ELF-1 (cell line): ENCODE data around the gene MBNL3.
"Not testable (repeated sequence)": the region's sequence is repeated elsewhere in the genome, so short reads cannot be mapped to it uniquely, and the experiment has no call there.

Experiments used
- DNase-seq: peaks from one replicate; pipeline ENCODE4 v3.0.0-alpha.2; 2016; ENCODE audit warnings: low read depth, low spot score

Gene MBNL3

DNA sequence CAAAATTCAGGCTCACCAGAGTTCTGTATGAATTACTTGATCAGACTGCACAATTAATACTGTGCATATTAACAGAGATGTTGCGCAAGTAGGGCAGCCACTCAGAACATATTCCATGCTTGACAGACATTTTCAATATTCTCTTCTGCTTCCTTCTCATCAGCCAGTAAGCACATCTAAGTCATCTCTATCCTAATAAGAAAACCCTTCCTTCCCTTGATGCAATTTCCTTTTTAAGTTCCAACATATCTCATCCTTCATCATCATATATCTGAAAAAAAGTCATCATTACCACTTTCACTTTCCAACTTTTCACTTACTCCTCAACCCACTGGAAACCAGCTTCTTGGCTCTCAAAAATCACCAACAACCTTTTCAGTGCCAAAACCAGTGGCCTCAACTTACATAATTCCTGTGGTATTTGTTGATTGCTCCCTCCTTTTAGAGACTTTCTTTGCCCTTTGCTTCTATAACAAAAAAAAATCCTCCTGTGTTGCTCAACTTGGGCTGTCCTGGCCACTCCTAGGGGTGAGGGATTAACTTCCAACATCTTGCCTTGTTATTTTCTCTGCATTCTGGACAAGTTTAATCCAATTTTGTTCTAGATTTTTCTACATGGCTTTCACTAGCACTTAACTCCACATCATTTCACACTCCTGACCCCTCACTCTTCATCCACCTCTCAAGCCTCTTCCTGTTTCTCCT, 14.1 kb downstream of the MBNL3 start:
- no peak for DNase-seq

DNA sequence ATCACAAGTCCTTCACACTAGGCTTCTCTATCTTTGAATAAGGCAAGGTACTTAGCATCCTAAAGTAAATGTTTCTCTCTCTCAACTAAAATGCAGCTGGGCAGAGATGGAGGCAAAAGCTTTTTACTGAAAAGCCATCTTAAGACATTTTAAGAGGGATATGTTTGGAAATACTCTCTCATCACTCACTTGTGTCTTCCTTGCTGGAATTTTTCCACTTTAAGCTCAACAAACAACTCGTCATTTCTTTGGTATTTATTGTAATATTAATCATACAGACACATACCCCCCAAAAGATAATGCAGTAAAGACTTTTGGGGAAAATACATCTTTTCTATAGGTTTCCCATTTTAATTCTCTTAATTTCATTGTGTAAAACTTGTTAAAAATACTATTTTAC, 16.4 kb downstream of the MBNL3 start:
- DNase-seq: no peak

DNA sequence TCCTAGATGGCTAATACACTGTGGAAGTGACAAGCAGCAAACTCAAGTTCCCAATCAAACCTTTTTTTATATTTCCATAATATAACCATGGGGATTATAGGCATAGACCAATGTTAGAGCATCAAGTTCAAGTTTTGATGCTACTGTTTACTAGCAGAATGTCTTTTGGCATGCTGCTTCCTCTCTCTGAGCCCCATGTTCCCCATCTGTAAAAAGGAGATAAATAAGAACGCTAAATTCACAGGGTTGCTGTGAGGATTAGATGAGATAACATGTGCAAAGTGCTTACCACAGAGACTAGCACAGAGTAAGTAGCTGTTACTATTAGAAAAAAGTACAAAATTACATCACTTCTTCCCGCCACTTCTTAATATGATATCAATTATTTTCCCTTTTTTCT, 18.0 kb downstream of the MBNL3 start:
- no peak for DNase-seq

DNA sequence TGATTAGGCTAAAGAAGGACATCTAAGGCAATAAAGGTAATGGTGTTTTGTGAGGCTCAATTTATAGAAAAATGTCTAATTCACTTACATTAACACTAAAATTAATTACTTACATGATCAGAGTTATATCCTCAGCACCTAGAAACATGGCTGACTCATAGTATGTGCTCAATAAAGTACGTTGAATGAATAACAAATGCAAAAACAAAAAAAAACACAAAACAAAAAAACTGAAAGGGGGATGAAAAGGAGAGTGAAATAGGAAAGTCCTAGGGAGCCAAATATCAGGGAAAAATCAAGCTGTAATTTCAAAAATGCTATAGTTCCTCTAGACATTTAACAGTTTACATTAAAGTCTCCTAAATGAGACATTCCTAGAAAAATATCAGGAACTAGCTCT, 18.7 kb downstream of the MBNL3 start:
- DNase-seq: no peak

DNA sequence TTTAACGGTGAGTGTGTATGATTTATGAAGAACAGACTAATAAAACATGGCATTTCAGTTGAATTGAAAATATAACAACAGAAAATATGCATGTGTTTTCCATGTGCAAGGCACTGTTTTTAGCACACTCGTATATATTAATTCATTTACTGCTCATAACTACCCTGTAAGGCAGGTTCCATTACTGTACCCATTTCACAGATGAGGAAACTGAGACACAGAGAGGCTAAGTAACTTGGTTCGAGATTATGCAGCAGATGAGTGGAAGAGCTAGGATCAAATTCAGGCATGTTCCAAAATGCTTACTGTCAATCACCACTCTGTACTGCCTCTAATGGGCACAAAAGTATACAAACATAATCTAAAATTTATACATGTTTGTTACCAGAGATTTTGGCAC, 20.4 kb downstream of the MBNL3 start:
- DNase-seq: no peak

DNA sequence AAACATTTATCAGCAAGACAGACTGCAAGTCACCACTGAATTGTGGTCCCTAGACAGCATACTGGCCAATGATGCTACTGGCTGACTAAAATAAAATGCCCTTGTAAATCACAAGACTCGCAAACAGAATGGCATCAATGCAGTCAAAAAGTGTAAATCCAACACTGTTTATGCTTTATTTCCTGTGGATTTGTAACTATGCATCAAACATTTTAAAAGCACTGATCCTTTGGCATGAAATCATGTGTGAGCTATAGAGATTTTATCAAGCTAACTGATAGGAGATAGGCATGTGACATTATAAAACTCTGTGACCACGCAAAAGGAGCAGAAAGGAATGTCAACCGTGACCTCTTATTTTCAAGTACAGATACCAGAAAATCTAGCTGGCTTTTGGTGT, 20.8 kb downstream of the MBNL3 start:
- DNase-seq: no peak

DNA sequence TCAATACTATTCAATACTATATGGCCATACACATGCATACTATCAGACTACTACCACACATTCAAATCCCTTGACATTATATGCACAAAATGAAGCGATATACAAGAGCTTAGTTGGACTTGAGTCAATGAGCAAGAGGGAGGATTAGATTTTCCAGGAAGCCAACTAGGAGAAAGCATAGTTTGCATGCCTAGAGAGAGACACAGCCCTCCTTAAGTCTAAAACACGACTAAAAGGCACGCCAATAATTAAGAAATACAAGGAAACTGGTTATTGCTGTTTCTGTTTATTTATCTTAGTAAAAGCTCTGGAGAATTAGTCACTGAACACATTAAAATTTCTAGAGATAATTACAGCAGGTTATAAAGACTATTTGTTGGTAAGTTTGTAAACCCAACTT, 21.8 kb downstream of the MBNL3 start:
- DNase-seq: no peak

DNA sequence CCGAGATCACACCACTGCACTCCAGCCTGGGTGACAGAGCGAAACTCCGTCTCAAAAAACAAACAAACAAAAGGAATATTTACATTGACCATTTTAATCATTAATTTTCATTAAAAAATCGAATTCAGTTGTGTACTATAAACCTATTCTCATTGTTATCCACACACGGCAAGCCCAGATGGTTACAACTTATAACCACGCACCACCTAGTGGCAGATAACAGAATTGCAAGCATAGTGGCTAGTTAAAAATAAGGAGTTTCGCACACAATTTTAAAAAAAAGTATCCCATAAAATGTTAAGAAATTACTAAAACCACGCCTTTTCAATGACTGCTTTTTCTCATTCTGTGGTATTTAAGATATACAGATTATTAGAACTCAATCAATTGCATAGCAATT, 25.4 kb downstream of the MBNL3 start:
- peak; percentile 35 for DNase-seq

DNA sequence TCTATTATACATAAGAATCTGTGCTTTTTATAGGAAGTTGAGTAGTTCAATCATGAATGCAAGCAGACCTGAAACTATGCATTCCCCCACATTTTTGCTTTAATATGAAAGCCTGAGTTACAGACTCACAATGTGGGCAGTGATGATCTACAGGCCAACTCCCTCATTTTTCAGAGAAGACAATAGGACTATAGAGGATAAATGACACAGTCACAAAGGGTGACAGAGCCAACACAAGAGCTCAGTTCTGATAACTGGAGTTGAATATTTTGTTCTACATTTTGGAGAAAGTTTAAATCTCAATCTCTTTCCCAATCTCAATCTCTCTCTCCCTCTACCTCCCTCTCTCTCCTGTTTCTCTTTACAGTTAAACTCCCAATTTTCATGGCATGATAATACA, 27.0 kb downstream of the MBNL3 start:
- DNase-seq: no peak

DNA sequence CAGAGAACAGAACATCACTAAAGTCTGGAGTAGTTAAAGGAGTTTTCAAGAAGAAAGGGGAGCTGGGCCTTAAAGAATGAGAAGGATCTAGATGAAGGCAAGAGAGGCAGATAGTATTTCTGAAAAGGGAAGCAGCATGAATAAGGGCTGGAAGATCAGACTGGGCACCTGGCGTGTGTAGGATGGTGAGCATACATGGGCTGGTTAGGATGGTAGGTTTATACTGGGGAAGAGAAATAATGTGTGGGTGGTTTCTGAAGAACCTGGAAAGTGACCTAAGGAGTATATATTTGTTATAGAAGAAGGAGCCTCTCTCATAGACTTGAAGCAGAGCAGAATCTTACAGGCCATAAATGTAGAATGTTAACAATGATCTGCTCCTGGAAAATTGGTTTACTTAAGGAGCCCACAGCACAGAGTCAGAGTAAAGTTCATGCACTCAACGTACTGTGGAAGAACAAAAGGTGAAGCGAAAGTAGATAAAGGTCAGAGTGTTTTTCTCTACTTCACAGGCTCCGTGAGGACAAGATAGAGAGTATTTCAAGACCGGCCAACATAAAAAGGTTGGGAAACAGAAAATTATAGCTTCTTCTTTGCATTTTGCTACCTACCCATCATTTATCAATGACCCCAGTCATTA, 35.8 kb downstream of the MBNL3 start:
- no peak for DNase-seq

DNA sequence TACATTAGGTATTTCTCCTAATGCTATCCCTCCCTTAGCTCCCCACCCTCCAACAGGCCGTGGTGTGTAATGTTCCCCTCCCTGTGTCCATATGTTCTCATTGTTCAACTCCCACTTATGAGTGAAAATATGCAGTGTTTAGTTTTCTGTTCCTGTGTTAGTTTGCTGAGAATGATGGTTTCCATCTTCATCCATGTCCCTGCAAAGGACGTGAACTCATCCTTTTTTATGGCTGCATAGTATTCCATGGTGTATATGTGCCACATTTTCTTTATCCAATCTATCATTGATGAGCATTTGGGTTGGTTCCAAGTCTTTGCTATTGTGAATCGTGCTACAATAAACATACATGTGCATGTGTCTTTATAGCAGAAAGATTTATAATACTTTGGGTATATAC, 42.9 kb downstream of the MBNL3 start:
- not testable (repeated sequence) for DNase-seq

DNA sequence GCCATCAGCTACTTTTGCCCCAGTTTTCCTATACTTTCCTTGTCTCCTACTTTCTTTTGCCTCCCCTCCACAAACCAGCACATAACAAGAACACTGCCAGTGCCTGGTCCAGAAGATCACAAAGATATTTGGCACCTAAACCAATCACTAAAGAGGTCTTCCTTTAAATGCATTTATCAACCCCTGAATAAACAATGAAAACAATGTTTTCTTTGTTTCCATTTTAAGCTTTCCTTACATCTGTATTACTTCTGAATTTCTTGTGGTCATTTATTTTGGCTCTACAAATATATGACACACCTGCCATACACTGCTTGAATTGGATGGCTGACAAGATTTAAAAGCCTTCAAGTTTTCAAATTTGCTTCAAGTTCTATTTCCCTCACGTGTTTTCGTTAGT, 43.9 kb downstream of the MBNL3 start:
- DNase-seq: no peak

DNA sequence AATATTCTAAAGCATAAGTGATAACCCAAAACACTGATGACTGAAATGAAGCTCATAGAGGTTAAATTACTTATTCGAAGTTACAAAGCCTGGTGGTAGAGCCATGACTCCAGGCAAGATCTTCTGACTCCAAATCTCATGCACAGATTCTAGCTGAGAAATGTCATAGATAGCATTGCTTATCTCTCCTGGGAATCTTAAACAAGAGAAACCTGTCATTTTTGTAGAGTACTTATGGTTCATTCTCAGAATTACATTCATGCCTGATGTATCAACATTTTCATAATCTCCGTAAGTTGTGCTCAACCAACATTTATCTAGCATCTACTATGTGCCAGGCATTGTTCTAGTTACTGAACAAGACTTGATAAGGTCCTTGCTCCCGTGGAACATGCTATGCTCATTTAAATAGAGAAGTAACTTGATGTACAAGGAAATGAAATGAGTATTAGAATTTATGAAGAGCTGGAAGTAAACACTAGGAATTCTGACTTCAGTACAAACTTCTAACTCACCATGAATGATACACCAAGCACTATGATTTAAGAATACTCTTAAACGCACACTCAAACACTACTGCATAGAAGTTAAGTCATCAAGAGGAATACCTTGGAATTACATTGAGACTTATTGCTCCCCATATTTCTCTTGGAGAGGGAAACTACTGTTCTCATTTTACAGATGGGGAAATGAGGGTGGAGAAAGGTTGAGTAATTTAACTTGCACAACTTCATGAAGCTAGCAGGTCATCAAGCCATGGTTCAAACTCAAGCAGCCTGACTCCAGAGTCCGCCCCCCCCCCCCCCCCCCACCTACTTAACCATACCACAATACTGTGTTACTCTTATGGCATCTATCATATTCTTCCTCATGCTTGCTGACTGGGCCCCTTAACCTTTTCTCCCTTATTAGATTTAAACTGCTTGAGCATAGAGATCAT, 45.4 kb downstream of the MBNL3 start:
- no peak for DNase-seq

DNA sequence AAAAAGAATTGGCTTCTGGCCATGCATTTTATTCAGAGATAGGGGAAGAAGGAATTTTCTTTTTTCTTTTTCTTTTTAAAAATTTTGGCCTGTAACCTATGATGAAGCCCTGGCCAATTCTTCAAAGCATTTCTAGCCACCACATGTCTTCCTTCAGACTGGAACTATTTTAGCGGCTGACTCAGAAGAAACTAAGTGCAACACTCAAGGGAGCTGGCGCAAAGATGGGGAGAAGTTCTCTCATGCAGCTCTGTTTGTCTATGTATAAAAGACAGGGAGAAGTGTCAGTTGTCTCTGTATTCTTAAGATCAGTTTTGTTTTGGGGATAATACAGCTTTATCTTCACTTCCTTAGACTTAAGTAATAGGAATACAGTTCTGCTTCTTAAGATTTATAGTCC, 46.1 kb downstream of the MBNL3 start:
- no peak for DNase-seq

DNA sequence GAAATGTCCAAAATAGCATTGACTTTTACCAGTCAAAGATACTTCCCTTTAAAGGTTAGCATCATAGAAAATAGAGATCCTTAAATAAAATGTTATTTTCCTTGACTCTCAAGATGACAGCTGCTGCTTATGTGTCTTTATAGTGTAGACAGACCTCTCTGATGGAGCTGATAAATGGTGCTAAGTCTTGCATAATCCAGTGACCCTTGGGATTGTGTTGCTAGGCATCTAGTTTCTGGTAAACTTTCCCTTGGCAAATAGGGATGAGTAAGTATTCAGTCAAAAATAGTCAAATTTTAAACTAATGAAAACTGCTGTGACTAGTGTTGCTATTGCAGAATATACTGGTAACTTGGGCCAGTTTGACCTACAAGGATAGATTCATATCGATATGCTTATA, 53.6 kb downstream of the MBNL3 start:
- no peak for DNase-seq

DNA sequence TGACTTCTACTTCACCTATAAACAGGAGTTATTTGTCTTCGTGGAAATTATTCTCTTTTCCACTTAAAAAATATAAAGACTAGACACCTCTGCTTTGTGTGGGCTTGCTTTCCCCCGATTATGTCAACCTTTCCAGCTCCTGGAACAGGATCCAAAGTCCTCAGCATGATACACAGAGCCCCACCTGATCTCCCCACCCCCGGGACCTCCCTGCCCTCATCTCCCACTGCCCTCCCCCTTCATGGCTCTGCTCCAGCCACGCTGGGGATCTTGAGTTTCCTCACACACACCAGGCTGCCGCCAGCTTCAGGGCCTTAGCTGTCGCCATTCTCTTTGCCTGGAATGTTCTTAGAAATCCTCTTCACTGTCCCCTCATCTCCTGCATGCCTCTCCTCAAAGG, 55.3 kb downstream of the MBNL3 start:
- peak; percentile 34 for DNase-seq

DNA sequence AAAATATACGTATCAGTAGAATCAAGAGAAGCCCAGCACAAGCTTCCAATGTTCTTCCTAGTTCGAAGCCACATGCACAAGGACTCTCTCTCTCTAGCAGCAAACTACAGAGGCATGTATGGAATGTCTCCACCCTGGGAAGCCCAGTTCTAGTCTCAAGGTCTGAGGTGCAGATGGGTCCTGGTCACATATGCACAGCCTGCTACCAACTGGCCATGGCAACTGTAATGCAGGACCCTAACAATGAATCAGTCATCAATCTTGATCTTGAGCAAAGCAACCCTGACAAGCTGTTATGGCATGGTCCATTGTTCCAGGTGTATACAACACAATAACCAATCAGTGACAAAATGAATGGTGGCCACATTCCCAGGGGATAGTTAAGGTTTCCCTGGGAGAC, 55.8 kb downstream of the MBNL3 start:
- peak; percentile 78 for DNase-seq

DNA sequence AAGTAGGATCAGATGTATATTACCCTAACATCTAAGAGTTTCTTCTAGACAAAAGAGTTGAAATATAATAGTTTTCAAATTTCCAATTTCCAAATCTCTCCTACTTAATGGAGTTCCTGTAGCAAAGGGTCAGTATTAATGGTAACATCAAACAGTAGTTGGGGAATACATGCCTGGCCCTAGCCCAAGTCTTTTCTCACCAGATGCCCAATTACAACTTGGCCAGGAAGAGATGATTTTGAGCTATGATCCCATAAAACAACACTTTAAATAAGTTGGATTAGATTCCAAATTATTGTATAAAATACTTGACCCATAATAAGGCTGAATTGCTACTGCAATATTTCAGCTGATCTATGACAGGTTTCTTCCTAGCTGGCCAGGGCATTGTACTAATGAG, 59.9 kb downstream of the MBNL3 start:
- no peak for DNase-seq

DNA sequence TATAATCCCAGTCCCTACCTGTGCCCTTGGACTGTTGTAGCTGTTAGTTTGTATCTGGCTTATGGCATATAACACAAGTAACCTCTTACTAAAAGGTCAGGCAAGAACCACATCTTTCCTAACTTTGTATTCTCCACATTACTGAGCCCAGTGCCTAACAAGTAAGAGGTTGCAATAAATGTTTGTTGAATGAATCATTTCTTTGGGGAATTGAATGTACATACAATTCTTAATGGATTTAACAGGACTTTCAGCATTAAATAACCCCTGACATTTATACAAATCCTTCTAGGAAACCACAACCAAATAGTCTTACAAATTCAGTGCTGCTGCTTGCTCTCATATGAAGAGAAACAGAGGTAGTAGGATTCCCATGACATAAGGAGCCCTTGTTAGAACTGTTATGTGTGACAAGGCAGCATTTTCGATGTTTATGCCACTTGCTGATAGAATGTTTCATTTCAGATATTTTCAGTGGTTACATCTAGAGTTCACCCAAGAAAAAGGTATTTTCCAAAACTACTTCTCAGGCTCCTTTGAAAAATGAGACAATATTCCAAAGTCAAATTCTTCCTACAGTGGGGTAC, 62.0 kb downstream of the MBNL3 start:
- no peak for DNase-seq

DNA sequence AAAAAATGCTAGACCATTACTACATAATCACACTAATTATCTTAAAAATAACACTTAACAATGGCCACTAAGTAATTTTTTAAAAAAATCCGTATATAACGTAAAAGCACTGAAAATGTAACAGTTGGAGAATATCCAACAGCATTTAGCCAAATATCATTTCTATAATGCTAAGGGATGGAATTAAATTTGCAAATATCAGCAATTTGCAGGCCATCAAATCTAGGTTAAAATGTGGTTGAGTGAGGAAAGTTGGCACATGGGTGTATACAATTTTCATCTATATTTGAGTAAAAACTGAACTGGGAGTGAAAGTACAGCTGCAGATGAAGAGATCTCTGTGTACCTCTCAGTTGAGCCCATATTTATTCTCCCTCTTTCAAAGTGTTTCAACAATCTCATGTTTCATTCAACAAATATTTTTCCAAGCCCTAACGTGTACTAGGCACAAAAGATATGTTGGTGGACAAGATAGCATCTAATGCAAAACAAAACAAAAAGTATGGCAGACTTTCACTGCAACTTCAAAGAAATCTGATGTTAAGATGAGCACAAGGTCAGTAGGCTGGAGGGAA, 63.0 kb downstream of the MBNL3 start:
- no peak for DNase-seq

DNA sequence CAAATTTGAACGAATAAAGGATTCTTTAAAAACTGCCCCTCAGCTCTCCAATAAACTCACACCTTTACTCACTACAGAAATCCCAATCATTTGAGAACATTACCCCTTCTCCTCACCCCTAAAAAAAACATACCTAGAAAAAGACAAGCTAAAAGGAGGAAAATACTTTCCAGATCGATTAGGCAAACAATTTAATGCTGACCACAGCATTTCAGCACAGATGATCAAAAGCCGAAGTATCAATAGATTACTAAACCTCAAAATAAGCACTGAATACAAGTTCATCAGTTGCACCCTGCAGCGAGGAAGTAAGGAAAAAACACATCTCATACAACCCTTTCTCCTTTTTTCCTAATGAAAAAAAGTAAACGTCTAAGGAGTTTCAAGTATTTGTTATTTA, 65.5 kb downstream of the MBNL3 start:
- DNase-seq: no peak

DNA sequence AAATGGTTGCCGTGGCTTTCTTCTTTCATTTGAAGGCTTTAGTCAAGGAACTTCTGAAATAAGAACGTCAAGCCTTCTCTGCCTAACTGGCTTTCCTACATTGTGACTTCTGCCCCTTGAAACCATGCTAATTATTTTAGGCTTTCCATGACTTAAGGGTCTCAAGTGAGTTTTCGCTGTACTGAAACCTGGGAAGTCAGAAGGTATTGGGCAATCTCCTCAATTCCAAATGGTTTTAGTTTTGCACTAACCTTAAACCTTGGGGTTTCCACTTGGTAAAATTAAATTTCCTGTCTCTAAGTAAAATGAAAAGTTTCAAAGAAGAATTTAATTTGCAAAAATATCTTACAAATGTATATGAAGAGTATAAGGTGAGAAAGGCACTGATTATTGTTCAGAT, 73.8 kb downstream of the MBNL3 start:
- DNase-seq: no peak
